ENCODE results near the gene TWF1. TPM values are rescaled to one million over a fixed set of nuclear protein-coding genes. Genes with fewer than 3 reads are reported as not detected.

The TWF1 gene
- total and polyA plus RNA-seq, 2 experiments from 2014 or later, result 31.3 to 52.1 TPM

DNA sequence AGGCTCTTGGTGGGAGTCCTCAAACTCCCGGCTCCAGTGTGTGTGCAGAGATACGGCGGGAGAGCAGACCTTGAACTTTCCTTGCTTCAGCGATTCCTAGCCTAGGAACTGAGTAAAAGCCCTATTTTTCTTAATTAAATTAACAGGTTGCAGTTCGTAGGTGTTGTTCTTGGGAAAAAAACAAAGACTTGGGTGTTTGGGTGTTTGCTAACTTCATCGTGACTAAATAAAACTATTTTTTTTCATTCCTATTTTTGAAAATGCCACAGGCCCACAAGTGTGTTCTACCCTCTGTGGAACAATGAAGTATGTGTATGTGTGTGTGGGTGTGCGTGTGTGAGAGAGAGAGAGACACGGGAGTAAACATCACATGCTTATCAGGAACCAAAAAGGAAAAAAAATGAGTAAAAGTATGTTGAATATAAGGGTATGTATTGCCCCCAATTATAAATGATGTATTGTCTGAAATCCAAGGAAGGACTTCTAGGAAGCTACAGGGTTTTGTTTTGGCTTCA is 30.4 kb upstream of the TWF1 start:
- ATAC-seq, result no peak
- Mint-ChIP-seq H3K4me1 (peaks cover 7% of the 10 kb centered on the region; the same call in 2 of the 3 replicates), H3K4me3 (peak overlapping the region; percentile 68), H3K27ac (no peak overlapping the region), H3K36me3 (ENCODE audit: low read depth) (no peaks in the 10 kb centered on the region; the same call in 2 of the 3 replicates), H3K27me3 (ENCODE audit: insufficient read depth, low read depth, poor library complexity) (peaks cover 17% of the 10 kb centered on the region), H3K9me3 (no peaks in the 10 kb centered on the region; the same call in 1 of the 3 replicates)
- peak overlapping the region; percentile 93 for H3K4me2 ChIP-seq
- no peak overlapping the region for H3K27ac ChIP-seq (ENCODE audit: low read depth)
- H3K79me2 ChIP-seq (replicated peaks; ENCODE audit: insufficient read depth), result no peaks in the 10 kb centered on the region
- H3K36me3 ChIP-seq (ENCODE audit: insufficient read depth), result no peaks in the 10 kb centered on the region
- H2AFZ ChIP-seq, result peak overlapping the region; percentile 97
- no peaks in the 10 kb centered on the region for H3F3A ChIP-seq (replicated peaks; ENCODE audit: low read depth)
- no peaks in the 10 kb centered on the region for H4K20me1 ChIP-seq (replicated peaks; ENCODE audit: insufficient read depth)
- peaks cover 3% of the 10 kb centered on the region; the same call in 1 of the 2 replicates for H3K4me1 ChIP-seq (ENCODE audit: insufficient read depth)
- TF ChIP-seq EZH2 (IDR thresholded peaks at IDR 0.05; ENCODE audit: low read depth, unreplicated experiment) (no peak), ZNF114 (CRISPR knock-in tag; IDR thresholded peaks at IDR 0.05) (no peak)
- TF ChIP-seq, protein P1, sequence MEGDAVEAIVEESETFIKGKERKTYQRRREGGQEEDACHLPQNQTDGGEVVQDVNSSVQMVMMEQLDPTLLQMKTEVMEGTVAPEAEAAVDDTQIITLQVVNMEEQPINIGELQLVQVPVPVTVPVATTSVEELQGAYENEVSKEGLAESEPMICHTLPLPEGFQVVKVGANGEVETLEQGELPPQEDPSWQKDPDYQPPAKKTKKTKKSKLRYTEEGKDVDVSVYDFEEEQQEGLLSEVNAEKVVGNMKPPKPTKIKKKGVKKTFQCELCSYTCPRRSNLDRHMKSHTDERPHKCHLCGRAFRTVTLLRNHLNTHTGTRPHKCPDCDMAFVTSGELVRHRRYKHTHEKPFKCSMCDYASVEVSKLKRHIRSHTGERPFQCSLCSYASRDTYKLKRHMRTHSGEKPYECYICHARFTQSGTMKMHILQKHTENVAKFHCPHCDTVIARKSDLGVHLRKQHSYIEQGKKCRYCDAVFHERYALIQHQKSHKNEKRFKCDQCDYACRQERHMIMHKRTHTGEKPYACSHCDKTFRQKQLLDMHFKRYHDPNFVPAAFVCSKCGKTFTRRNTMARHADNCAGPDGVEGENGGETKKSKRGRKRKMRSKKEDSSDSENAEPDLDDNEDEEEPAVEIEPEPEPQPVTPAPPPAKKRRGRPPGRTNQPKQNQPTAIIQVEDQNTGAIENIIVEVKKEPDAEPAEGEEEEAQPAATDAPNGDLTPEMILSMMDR (conservative IDR thresholded peaks at IDR 0.05; ENCODE audit: low read depth in 2 of 2), result no peak
- no peak for DNase-seq (ENCODE audit: low spot score)
- no peaks in the 10 kb centered on the region for H3K9me2 ChIP-seq (ENCODE audit: insufficient read depth)
- peak overlapping the region; percentile 84 for H3K4me3 ChIP-seq
- peaks cover 35% of the 10 kb centered on the region for H3K27me3 ChIP-seq (ENCODE audit: insufficient read depth)

DNA sequence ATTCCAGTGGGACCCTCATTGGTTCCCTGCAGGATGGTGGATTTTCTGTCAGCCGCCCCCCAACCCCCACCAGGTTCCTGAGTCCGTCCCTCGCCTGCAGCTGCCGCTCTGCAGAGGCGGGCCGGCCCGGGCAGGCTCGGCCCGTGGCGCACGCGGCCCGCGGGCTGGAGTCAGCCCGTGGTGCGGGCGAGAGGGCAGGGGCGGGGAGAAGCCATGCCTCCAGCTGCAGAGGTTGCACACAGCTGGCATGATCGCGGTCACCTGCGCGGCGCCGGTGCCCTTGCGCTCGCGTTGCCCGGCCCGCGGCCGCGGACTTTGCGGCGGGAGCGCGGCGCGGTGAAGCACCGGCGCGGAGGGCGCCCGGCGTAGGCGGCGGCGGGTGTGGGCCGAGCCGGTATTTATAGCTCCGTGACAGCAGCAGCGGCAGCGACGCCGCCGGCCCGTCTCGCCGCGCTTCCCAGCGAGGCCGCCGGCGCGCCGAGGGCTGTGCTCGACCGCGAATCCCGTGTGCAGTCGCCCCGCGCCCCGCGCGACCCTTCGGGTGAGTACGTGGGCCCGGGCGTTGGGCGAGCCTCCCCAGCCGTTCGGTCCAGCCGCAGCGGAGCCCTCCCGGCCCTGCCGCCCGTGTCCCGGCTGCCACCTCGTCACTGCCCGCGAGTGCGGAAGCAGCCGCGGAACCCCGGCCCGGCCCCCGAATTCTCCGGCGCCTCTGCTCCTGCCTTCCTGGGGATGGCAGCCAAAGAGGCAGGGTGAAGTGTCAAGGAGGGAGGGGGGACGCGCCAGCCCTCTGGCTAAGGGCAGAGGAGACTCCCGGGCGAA is 29.7 kb upstream of the TWF1 start, which contains the start of gene TMEM117:
TMEM117 (plus strand) TSS at position 426 of the 819 bp plus-strand sequence.
- Histone ChIP-seq H3K27ac (ENCODE audit: low read depth) (no peak within 1 kb of the TSS), H3K36me3 (ENCODE audit: insufficient read depth) (no peaks in the 10 kb centered on the region), H3F3A (replicated peaks; ENCODE audit: low read depth) (no peaks in the 10 kb centered on the region), H3K27me3 (ENCODE audit: insufficient read depth) (peaks cover 35% of the 10 kb centered on the region), H3K4me1 (ENCODE audit: insufficient read depth) (peaks cover 3% of the 10 kb centered on the region; the same call in 1 of the 2 replicates), H3K9me2 (ENCODE audit: insufficient read depth) (no peaks in the 10 kb centered on the region), H4K20me1 (replicated peaks; ENCODE audit: insufficient read depth) (no peaks in the 10 kb centered on the region), H3K79me2 (replicated peaks; ENCODE audit: insufficient read depth) (no peaks in the 10 kb centered on the region), H2AFZ (peak within 1 kb of the TSS; percentile 97), H3K4me2 (peak within 1 kb of the TSS; percentile 93), H3K4me3 (peak within 1 kb of the TSS; percentile 84)
- peak; percentile 91 for ATAC-seq
- peaks cover 17% of the 10 kb centered on the region for H3K27me3 Mint-ChIP-seq (ENCODE audit: insufficient read depth, low read depth, poor library complexity)
- H3K4me1 Mint-ChIP-seq, result peaks cover 7% of the 10 kb centered on the region; the same call in 2 of the 3 replicates
- H3K4me3 Mint-ChIP-seq, result peak within 1 kb of the TSS; percentile 72
- H3K36me3 Mint-ChIP-seq (ENCODE audit: low read depth), result no peaks in the 10 kb centered on the region; the same call in 2 of the 3 replicates
- no peak within 1 kb of the TSS for H3K27ac Mint-ChIP-seq
- DNase-seq (ENCODE audit: low spot score), result peak; percentile 81
- H3K9me3 Mint-ChIP-seq, result no peaks in the 10 kb centered on the region; the same call in 1 of the 3 replicates
- TF ChIP-seq EZH2 (IDR thresholded peaks at IDR 0.05; ENCODE audit: low read depth, unreplicated experiment) (no peak), ZNF114 (CRISPR knock-in tag; IDR thresholded peaks at IDR 0.05) (no peak), POLR2AphosphoS5 (IDR thresholded peaks at IDR 0.05; ENCODE audit: low read depth) (no peak), ZNF331 (CRISPR knock-in tag; IDR thresholded peaks at IDR 0.05; ENCODE audit: low read depth) (no peak)
- TF ChIP-seq, protein P1 (conservative IDR thresholded peaks at IDR 0.05; ENCODE audit: low read depth in 2 of 2), result no peak
- TF ChIP-seq, protein P2, sequence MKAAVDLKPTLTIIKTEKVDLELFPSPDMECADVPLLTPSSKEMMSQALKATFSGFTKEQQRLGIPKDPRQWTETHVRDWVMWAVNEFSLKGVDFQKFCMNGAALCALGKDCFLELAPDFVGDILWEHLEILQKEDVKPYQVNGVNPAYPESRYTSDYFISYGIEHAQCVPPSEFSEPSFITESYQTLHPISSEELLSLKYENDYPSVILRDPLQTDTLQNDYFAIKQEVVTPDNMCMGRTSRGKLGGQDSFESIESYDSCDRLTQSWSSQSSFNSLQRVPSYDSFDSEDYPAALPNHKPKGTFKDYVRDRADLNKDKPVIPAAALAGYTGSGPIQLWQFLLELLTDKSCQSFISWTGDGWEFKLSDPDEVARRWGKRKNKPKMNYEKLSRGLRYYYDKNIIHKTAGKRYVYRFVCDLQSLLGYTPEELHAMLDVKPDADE (IDR thresholded peaks at IDR 0.05), result no peak
- TF ChIP-seq, protein P3, sequence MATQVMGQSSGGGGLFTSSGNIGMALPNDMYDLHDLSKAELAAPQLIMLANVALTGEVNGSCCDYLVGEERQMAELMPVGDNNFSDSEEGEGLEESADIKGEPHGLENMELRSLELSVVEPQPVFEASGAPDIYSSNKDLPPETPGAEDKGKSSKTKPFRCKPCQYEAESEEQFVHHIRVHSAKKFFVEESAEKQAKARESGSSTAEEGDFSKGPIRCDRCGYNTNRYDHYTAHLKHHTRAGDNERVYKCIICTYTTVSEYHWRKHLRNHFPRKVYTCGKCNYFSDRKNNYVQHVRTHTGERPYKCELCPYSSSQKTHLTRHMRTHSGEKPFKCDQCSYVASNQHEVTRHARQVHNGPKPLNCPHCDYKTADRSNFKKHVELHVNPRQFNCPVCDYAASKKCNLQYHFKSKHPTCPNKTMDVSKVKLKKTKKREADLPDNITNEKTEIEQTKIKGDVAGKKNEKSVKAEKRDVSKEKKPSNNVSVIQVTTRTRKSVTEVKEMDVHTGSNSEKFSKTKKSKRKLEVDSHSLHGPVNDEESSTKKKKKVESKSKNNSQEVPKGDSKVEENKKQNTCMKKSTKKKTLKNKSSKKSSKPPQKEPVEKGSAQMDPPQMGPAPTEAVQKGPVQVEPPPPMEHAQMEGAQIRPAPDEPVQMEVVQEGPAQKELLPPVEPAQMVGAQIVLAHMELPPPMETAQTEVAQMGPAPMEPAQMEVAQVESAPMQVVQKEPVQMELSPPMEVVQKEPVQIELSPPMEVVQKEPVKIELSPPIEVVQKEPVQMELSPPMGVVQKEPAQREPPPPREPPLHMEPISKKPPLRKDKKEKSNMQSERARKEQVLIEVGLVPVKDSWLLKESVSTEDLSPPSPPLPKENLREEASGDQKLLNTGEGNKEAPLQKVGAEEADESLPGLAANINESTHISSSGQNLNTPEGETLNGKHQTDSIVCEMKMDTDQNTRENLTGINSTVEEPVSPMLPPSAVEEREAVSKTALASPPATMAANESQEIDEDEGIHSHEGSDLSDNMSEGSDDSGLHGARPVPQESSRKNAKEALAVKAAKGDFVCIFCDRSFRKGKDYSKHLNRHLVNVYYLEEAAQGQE (IDR thresholded peaks at IDR 0.05; ENCODE audit: unreplicated experiment), result no peak
